Immature natural killer cell (primary cell): Measurements from ENCODE around the gene SLC15A3. TPM values are rescaled to one million over a fixed set of nuclear protein-coding genes. Genes with fewer than 3 reads are reported as not detected.
"Not testable (repeated sequence)": the region's sequence is repeated elsewhere in the genome, so short reads cannot be mapped to it uniquely, and the experiment has no call there.

Experiments used
- DNase-seq, 3 donors: peaks; one replicate each; pipeline ENCODE4 v3.0.0; 2022; ENCODE audit warnings: mixed read lengths in 1 of 3
- H3K27ac Mint-ChIP-seq, 6 donors: one replicate each; pipeline ENCODE4 v1.8.0; 2020; ENCODE audit warnings: mixed read lengths in 6 of 6, mild to moderate bottlenecking in 5 of 6, inconsistent platforms in 4 of 6, moderate library complexity in 3 of 6
- H3K27me3 Mint-ChIP-seq, 3 donors: one replicate each; pipeline ENCODE4 v1.8.0; 2020 to 2021; ENCODE audit warnings: low read depth in 3 of 3, mild to moderate bottlenecking in 3 of 3, mixed read lengths in 3 of 3, moderate library complexity in 3 of 3, inconsistent platforms in 1 of 3
- H3K36me3 Mint-ChIP-seq, 3 donors: one replicate each; pipeline ENCODE4 v1.8.0; 2020; ENCODE audit warnings: mixed read lengths in 3 of 3, inconsistent platforms in 2 of 3, mild to moderate bottlenecking in 2 of 3
- H3K4me1 Mint-ChIP-seq, 2 donors: one replicate each; pipeline ENCODE4 v1.8.0; 2020; ENCODE audit warnings: inconsistent platforms in 2 of 2, mild to moderate bottlenecking in 2 of 2, mixed read lengths in 2 of 2, moderate library complexity in 1 of 2
- H3K4me3 Mint-ChIP-seq, 5 donors: one replicate each; pipeline ENCODE4 v1.8.0; 2020; ENCODE audit warnings: mild to moderate bottlenecking in 5 of 5, mixed read lengths in 5 of 5, inconsistent platforms in 3 of 5, moderate library complexity in 3 of 5
- H3K9me3 Mint-ChIP-seq, 6 donors: one replicate each; pipeline ENCODE4 v1.8.0; 2020; ENCODE audit warnings: mild to moderate bottlenecking in 6 of 6, mixed read lengths in 6 of 6, inconsistent platforms in 4 of 6, moderate library complexity in 3 of 6
- polyA plus RNA-seq, 3 donors: library from polyadenylated mRNA; unstranded; fragments of 300-500 nt; fragmentation: Illumina TruSeq; gene quantifications; one replicate each; pipeline ENCODE4 v1.2.3, GENCODE V29; 2021

The SLC15A3 gene
- polyA plus RNA-seq, 3 donors from 2014 or later = 0.41 to 0.43 TPM; not detected in 1

- H3K9me3 Mint-ChIP-seq = no peaks in the 10 kb centered on the region
- peaks cover 0 to 2% (median 1%) of the 10 kb centered on the region in 3 donors for H3K27me3 Mint-ChIP-seq
- peak; percentile 26 to 60 (median 31) for DNase-seq
- peaks cover 0 to 12% (median 4%) of the 10 kb centered on the region in 3 donors for H3K36me3 Mint-ChIP-seq
- peak overlapping the region in 4 of 5 donors; percentile 31 to 71 (median 55) for H3K4me3 Mint-ChIP-seq
- H3K27ac Mint-ChIP-seq = peak overlapping the region; percentile 10 to 88 (median 80)
- peaks cover 17 to 18% of the 10 kb centered on the region in 2 donors for H3K4me1 Mint-ChIP-seq
Measured at GRCh38 chr11:60985991-60986915, 34.3 kb upstream of the SLC15A3 start.

GRCh38 chr11:60985501-60985900 lies 33.5 kb upstream of the SLC15A3 start:
- Mint-ChIP-seq H3K36me3 (peaks cover 0 to 10% (median 4%) of the 10 kb centered on the region in 3 donors), H3K27me3 (peaks cover 0 to 2% (median 1%) of the 10 kb centered on the region in 3 donors), H3K4me3 (peak overlapping the region in 1 of 5 donors; percentile 66), H3K27ac (peak overlapping the region in 5 of 6 donors; percentile 70 to 88 (median 83)), H3K4me1 (peaks cover 18% of the 10 kb centered on the region in 2 donors), H3K9me3 (no peaks in the 10 kb centered on the region)
- no peak for DNase-seq

- Mint-ChIP-seq H3K4me3 (no peak overlapping the region), H3K9me3 (no peaks in the 10 kb centered on the region), H3K27ac (peak overlapping the region; percentile 8 to 86 (median 36)), H3K4me1 (peaks cover 25 to 27% of the 10 kb centered on the region in 2 donors), H3K36me3 (peaks cover 0 to 8% (median 4%) of the 10 kb centered on the region in 3 donors), H3K27me3 (peaks cover 0 to 2% (median 1%) of the 10 kb centered on the region in 3 donors)
- no peak for DNase-seq
Measured at GRCh38 chr11:60984636-60985035, 32.7 kb upstream of the SLC15A3 start.

GRCh38 chr11:60984149-60984548 lies 32.2 kb upstream of the SLC15A3 start:
- no peak for DNase-seq
- H3K27ac Mint-ChIP-seq = peak overlapping the region in 3 of 6 donors; percentile 8 to 86 (median 42)
- no peak overlapping the region for H3K4me3 Mint-ChIP-seq
- H3K9me3 Mint-ChIP-seq = no peaks in the 10 kb centered on the region
- peaks cover 0 to 2% (median 0%) of the 10 kb centered on the region in 3 donors for H3K27me3 Mint-ChIP-seq
- peaks cover 0 to 8% (median 4%) of the 10 kb centered on the region in 3 donors for H3K36me3 Mint-ChIP-seq
- H3K4me1 Mint-ChIP-seq = peaks cover 30 to 32% of the 10 kb centered on the region in 2 donors

- H3K4me1 Mint-ChIP-seq = peaks cover 48 to 49% of the 10 kb centered on the region in 2 donors
- DNase-seq = no peak
- no peak overlapping the region for H3K4me3 Mint-ChIP-seq
- no peaks in the 10 kb centered on the region for H3K9me3 Mint-ChIP-seq
- peaks cover 0 to 5% (median 1%) of the 10 kb centered on the region in 3 donors for H3K36me3 Mint-ChIP-seq
- H3K27ac Mint-ChIP-seq = no peak overlapping the region
- peaks cover 0 to 2% (median 0%) of the 10 kb centered on the region in 3 donors for H3K27me3 Mint-ChIP-seq
Measured at GRCh38 chr11:60982184-60982583, 30.2 kb upstream of the SLC15A3 start.

GRCh38 chr11:60981515-60981914 lies 29.5 kb upstream of the SLC15A3 start:
- peaks cover 0 to 8% (median 0%) of the 10 kb centered on the region in 3 donors for H3K36me3 Mint-ChIP-seq
- H3K9me3 Mint-ChIP-seq = no peaks in the 10 kb centered on the region
- no peak for DNase-seq
- H3K27ac Mint-ChIP-seq = no peak overlapping the region
- no peak overlapping the region for H3K4me3 Mint-ChIP-seq
- H3K4me1 Mint-ChIP-seq = peaks cover 51 to 55% of the 10 kb centered on the region in 2 donors
- peaks cover 0 to 2% (median 0%) of the 10 kb centered on the region in 3 donors for H3K27me3 Mint-ChIP-seq

GRCh38 chr11:60978546-60979380 lies 26.8 kb upstream of the SLC15A3 start:
- peak; percentile 60 to 73 (median 66) for DNase-seq
- Mint-ChIP-seq H3K9me3 (no peaks in the 10 kb centered on the region), H3K4me1 (peaks cover 53 to 64% of the 10 kb centered on the region in 2 donors), H3K27me3 (peaks cover 0 to 2% (median 0%) of the 10 kb centered on the region in 3 donors), H3K36me3 (peaks cover 0 to 8% (median 0%) of the 10 kb centered on the region in 3 donors), H3K4me3 (peak overlapping the region; percentile 75 to 89 (median 84)), H3K27ac (peak overlapping the region; percentile 91 to 93 (median 92))

GRCh38 chr11:60977836-60978235 lies 25.9 kb upstream of the SLC15A3 start:
- peaks cover 60 to 69% of the 10 kb centered on the region in 2 donors for H3K4me1 Mint-ChIP-seq
- H3K36me3 Mint-ChIP-seq = peaks cover 0 to 7% (median 0%) of the 10 kb centered on the region in 3 donors

GRCh38 chr11:60977224-60977623 lies 25.2 kb upstream of the SLC15A3 start:
- peak overlapping the region in 5 of 6 donors; percentile 58 to 93 (median 92) for H3K27ac Mint-ChIP-seq
- DNase-seq = no peak
- peak overlapping the region in 1 of 5 donors; percentile 20 for H3K4me3 Mint-ChIP-seq
- no peaks in the 10 kb centered on the region for H3K9me3 Mint-ChIP-seq
- no peaks in the 10 kb centered on the region for H3K27me3 Mint-ChIP-seq
- peaks cover 66 to 75% of the 10 kb centered on the region in 2 donors for H3K4me1 Mint-ChIP-seq
- H3K36me3 Mint-ChIP-seq = peaks cover 0 to 7% (median 0%) of the 10 kb centered on the region in 3 donors

More at GRCh38 chr11:60977836-60978235, 25.9 kb upstream of the SLC15A3 start:
- Mint-ChIP-seq H3K4me3 (peak overlapping the region in 4 of 5 donors; percentile 65 to 89 (median 84)), H3K27me3 (no peaks in the 10 kb centered on the region), H3K9me3 (no peaks in the 10 kb centered on the region), H3K27ac (peak overlapping the region; percentile 91 to 93 (median 92))
- no peak for DNase-seq

GRCh38 chr11:60974726-60975125 lies 22.8 kb upstream of the SLC15A3 start:
- H3K27me3 Mint-ChIP-seq = peaks cover 0 to under 1% (median 0%) of the 10 kb centered on the region in 3 donors
- H3K4me3 Mint-ChIP-seq = peak overlapping the region in 4 of 5 donors; percentile 17 to 95 (median 63)
- H3K9me3 Mint-ChIP-seq = no peaks in the 10 kb centered on the region
- H3K27ac Mint-ChIP-seq = peak overlapping the region in 5 of 6 donors; percentile 10 to 83 (median 57)
- DNase-seq = no peak
- H3K4me1 Mint-ChIP-seq = peaks cover 78 to 91% of the 10 kb centered on the region in 2 donors
- peaks cover 0 to 7% (median 0%) of the 10 kb centered on the region in 3 donors for H3K36me3 Mint-ChIP-seq

GRCh38 chr11:60974316-60974715 lies 22.3 kb upstream of the SLC15A3 start:
- DNase-seq, H3K27me3 Mint-ChIP-seq, H3K9me3 Mint-ChIP-seq, H3K36me3 Mint-ChIP-seq: not testable (repeated sequence)
- Mint-ChIP-seq H3K27ac (peak overlapping the region in 4 of 6 donors; percentile 10 to 83 (median 68)), H3K4me3 (peak overlapping the region in 4 of 5 donors; percentile 17 to 95 (median 63)), H3K4me1 (peaks cover 74 to 87% of the 10 kb centered on the region in 2 donors)

- peak overlapping the region in 4 of 6 donors; percentile 21 to 78 (median 72) for H3K27ac Mint-ChIP-seq
- H3K9me3 Mint-ChIP-seq = no peaks in the 10 kb centered on the region
- H3K36me3 Mint-ChIP-seq = peaks cover 0 to 7% (median 0%) of the 10 kb centered on the region in 3 donors
- no peak for DNase-seq
- H3K4me1 Mint-ChIP-seq = peaks cover 67 to 81% of the 10 kb centered on the region in 2 donors
- H3K27me3 Mint-ChIP-seq = peaks cover 0 to 3% (median 0%) of the 10 kb centered on the region in 3 donors
- peak overlapping the region; percentile 46 to 95 (median 85) for H3K4me3 Mint-ChIP-seq
Measured at GRCh38 chr11:60973699-60974098, 21.7 kb upstream of the SLC15A3 start.
